GM12878 (cell line): ENCODE results near the gene MAN2A1. TPM values are rescaled to one million over a fixed set of nuclear protein-coding genes. Genes with fewer than 3 reads are reported as not detected.

Experiments used
- ATAC-seq: fragments of 200-7000 bp; cut with Tn5 transposase; 3 replicates; pipeline ENCODE4 v1.9.1; 2020; ENCODE audit warnings: mild to moderate bottlenecking, moderate library complexity
- BruUV-seq: library from RNA; stranded (reverse); fragments of 400-500 nt; replicated peaks from 2 replicates; lab custom pipeline; 2021; lab: Mats Ljungman, UMichigan
- CTCF ChIA-PET: fragments of 300-600 bp; sonication (Branson Sonifier 250); formaldehyde crosslinking; extraction: SDS; loops from one replicate; lab custom pipeline; 2021; ENCODE audit warnings: inconsistent platforms; lab: Yijun Ruan, JAX
- POLR2A ChIA-PET: fragments of 350-600 bp; formaldehyde crosslinking; extraction: SDS; loops from one replicate; lab custom pipeline; 2021; ENCODE audit warnings: inconsistent platforms; lab: Charles Lee
- RAD21 ChIA-PET: fragments of 300-600 bp; sonication (Branson Sonifier 250); formaldehyde crosslinking; loops from one replicate; lab custom pipeline; 2023; ENCODE audit warnings: antibody characterized with exemption; ENCODE audit not compliant: unreplicated experiment; lab: Charles Lee
- SMC1A ChIA-PET: fragments of 300-600 bp; sonication (Branson Sonifier 250); formaldehyde crosslinking; loops from one replicate; lab custom pipeline; 2023; ENCODE audit not compliant: unreplicated experiment, uncharacterized antibody; lab: Charles Lee
- DNase-seq: peaks from one replicate; pipeline ENCODE4 v3.0.0-alpha.2; 2011; ENCODE audit warnings: low read depth, low spot score
- FAIRE-seq: peaks from 3 replicates; lab custom pipeline; 2011; peaks lifted over from hg19 to GRCh38; lab: Jason Lieb, UNC
- H2AFZ ChIP-seq: 2 replicates; pipeline ENCODE4 v1.6.0; 2011; ENCODE audit warnings: low read depth, low read length, control low read depth; ENCODE audit not compliant: control insufficient read depth
- H3K27ac ChIP-seq: 2 replicates; pipeline ENCODE4 v1.5.1; 2011; ENCODE audit warnings: control low read depth; ENCODE audit not compliant: control insufficient read depth, insufficient read depth
- H3K27me3 ChIP-seq, 2 experiments: replicated peaks in 1 of 2; 2 replicates each; pipeline versions ENCODE4 v1.6.0 to v1.6.1; 2011; ENCODE audit warnings: low read length in 1 of 2; ENCODE audit not compliant: control insufficient read depth in 2 of 2, insufficient read depth in 2 of 2
- H3K36me3 ChIP-seq, 2 experiments: 2 replicates each; pipeline ENCODE4 v1.5.1; 2011; ENCODE audit warnings: low read length in 1 of 2; ENCODE audit not compliant: control insufficient read depth in 2 of 2, insufficient read depth in 2 of 2
- H3K4me1 ChIP-seq: 2 replicates; pipeline ENCODE4 v1.6.1; 2011; ENCODE audit warnings: mild to moderate bottlenecking, low read length, moderate library complexity, mixed read lengths; ENCODE audit not compliant: control insufficient read depth, insufficient read depth
- H3K4me2 ChIP-seq: 2 replicates; pipeline ENCODE4 v1.6.0; 2011; ENCODE audit warnings: control low read depth; ENCODE audit not compliant: control insufficient read depth, insufficient read depth
- H3K4me3 ChIP-seq: fragments of 200-600 bp; sonication (generic); 2 replicates; pipeline ENCODE4 v1.5.1; 2016
- H3K79me2 ChIP-seq: 2 replicates; pipeline ENCODE4 v1.6.0; 2011; ENCODE audit warnings: low read length; ENCODE audit not compliant: control insufficient read depth, insufficient read depth
- H3K9ac ChIP-seq: 2 replicates; pipeline ENCODE4 v1.8.0; 2011; ENCODE audit warnings: low read length, control low read depth, mixed read lengths; ENCODE audit not compliant: control insufficient read depth, insufficient read depth
- H3K9me3 ChIP-seq: replicated peaks from 3 replicates; pipeline ENCODE4 v1.5.1; 2011; ENCODE audit warnings: mild to moderate bottlenecking, low read length; ENCODE audit not compliant: control insufficient read depth, insufficient read depth
- H4K20me1 ChIP-seq: 2 replicates; pipeline ENCODE4 v1.6.0; 2011; ENCODE audit not compliant: control insufficient read depth, insufficient read depth
- ESRRA ChIP-seq: IDR thresholded peaks from 2 replicates; pipeline ENCODE4 v1.6.1; 2012; ENCODE audit warnings: mild to moderate bottlenecking, low read length, improper control_type of control experiment
- HCFC1 ChIP-seq: fragments of 150-350 bp; IDR thresholded peaks from 2 replicates; pipeline ENCODE4 v1.6.1; 2014; ENCODE audit warnings: low read length
- JUND ChIP-seq: IDR thresholded peaks from 2 replicates; pipeline ENCODE4 v1.6.1; 2012; ENCODE audit warnings: low read depth, mild to moderate bottlenecking, low read length, improper control_type of control experiment, moderate library complexity
- MXI1 ChIP-seq: fragments of 150-350 bp; IDR thresholded peaks from 2 replicates; pipeline ENCODE4 v1.6.1; 2011; ENCODE audit warnings: low read depth, mild to moderate bottlenecking, inconsistent platforms, low read length, improper control_type of control experiment
- NBN ChIP-seq: fragments of 450-650 bp; IDR thresholded peaks from 2 replicates; pipeline ENCODE4 v1.6.1; 2016
- NFXL1 ChIP-seq: fragments of 450-650 bp; IDR thresholded peaks from 2 replicates; pipeline ENCODE4 v1.6.1; 2017; ENCODE audit warnings: antibody characterized with exemption, mild to moderate bottlenecking, borderline replicate concordance
- NR2F1 ChIP-seq: fragments of 450-650 bp; conservative IDR thresholded peaks from 2 replicates; pipeline ENCODE4 v1.6.1; 2017; ENCODE audit warnings: mild to moderate bottlenecking
- SMARCA5 ChIP-seq: fragments of 450-650 bp; IDR thresholded peaks from 2 replicates; pipeline ENCODE4 v1.6.1; 2017; ENCODE audit warnings: mild to moderate bottlenecking
- SMC3 ChIP-seq: IDR thresholded peaks from 2 replicates; pipeline ENCODE4 v1.6.1; 2011; ENCODE audit warnings: low read length, improper control_type of control experiment, borderline replicate concordance
- SRF ChIP-seq, 2 experiments: IDR thresholded peaks; 2 replicates each; pipeline ENCODE4 v1.6.1; 2011; ENCODE audit warnings: low read depth in 2 of 2, low read length in 2 of 2, mild to moderate bottlenecking in 1 of 2, moderate library complexity in 1 of 2
- WGBS: methylation state at CpG from one replicate; pipeline ENCODE4 v1.1.6; 2016; ENCODE audit warnings: low lambda C conversion rate; ENCODE audit not compliant: insufficient replicate concordance, insufficient coverage; ENCODE audit errors: missing lambda C conversion rate; 5-methylcytosine and 5-hydroxymethylcytosine counted together
- in situ Hi-C: fragments of 300-500 bp; cut with MboI; formaldehyde crosslinking; loops from 9 replicates; pipeline ENCODE4 v1.14.3; 2018; ENCODE audit warnings: mixed read lengths
- intact Hi-C: fragments of 100-400 bp; cut with micrococcal nuclease; formaldehyde crosslinking; loops from one replicate; pipeline ENCODE4 v1.14.2; 2022; ENCODE audit not compliant: unreplicated experiment
- polyA plus RNA-seq, 11 experiments: library from polyadenylated mRNA; depleted of rRNA in 4 of 11; unstranded in 6 of 11; stranded (reverse) in 5 of 11; fragments of >200 nt; fragmentation: Nextera tagmentation in 4 of 11; fragmentation: Illumina TruSeq in 1 of 11; extraction: Ambion mirVana in 4 of 11; extraction: Trizol in 1 of 11; gene quantifications; 1 replicate in 1 of 11; 2 replicates in 10 of 11; pipeline versions ENCODE4 v1.2.1 to v1.2.3, GENCODE V29; 2011 to 2016; ENCODE audit warnings: inconsistent platforms in 2 of 11, missing spikeins in 2 of 11, low read depth in 1 of 11
- total RNA-seq, 4 experiments: library from RNA; depleted of rRNA in 3 of 4; stranded (reverse); fragments of >200 nt in 3 of 4; fragmentation: Illumina TruSeq in 1 of 4; extraction: Trizol in 1 of 4; gene quantifications; 2 replicates each; pipeline versions ENCODE4 v1.2.1 to v1.2.3, GENCODE V29; 2013 to 2021
- TF ChIP-seq, protein P1 (sequence below): IDR thresholded peaks from 2 replicates; pipeline ENCODE4 v1.6.1; 2011; ENCODE audit warnings: mild to moderate bottlenecking, low read depth, low read length, moderate library complexity; ENCODE audit not compliant: insufficient replicate concordance
- TF ChIP-seq, protein P2 (sequence below): fragments of 450-650 bp; IDR thresholded peaks from 2 replicates; pipeline ENCODE4 v1.6.1; 2018; ENCODE audit warnings: mild to moderate bottlenecking, low read depth, moderate library complexity; ENCODE audit not compliant: partially characterized antibody

Gene MAN2A1
- total and polyA plus RNA-seq, 10 of the 15 experiments (the other 5 are each of a cell fraction or from before 2014, with no cell fraction given), result 4.2 to 27.9 (median 10.5) TPM

GRCh38 chr5:109685916-109686315 is 3.8 kb upstream of the MAN2A1 start:
- no TSS peak for BruUV-seq
- no peaks in the 10 kb centered on the region; a peak in 2 of 4 replicates for H3K27me3 ChIP-seq
- peaks cover 6% of the 10 kb centered on the region for H3K79me2 ChIP-seq
- CTCF ChIA-PET, result no interaction called here
- no peaks in the 10 kb centered on the region for H3K36me3 ChIP-seq
- ATAC-seq (no peak), DNase-seq (no peak), FAIRE-seq (no peak)
- RAD21 ChIA-PET, result no interaction called here
- peaks cover 3% of the 10 kb centered on the region; the same call in 1 of the 3 replicates for H3K9me3 ChIP-seq
- no peak overlapping the region for H3K4me3 ChIP-seq
- 38% methylated on average over 4 of the region's 4 CpGs for WGBS
- no peak overlapping the region for H3K27ac ChIP-seq
- no peak overlapping the region for H2AFZ ChIP-seq
- TF ChIP-seq NR2F1 (no peak), ESRRA (no peak)
- no peak overlapping the region for H3K9ac ChIP-seq
- SMC1A ChIA-PET, result interaction anchor here (0.6 kb wide), 1 partner anchor 61 kb away, joined by 4 read pairs; no protein-coding TSS in a partner anchor
- POLR2A ChIA-PET, result no interaction called here
- H3K4me1 ChIP-seq, result peaks cover 4% of the 10 kb centered on the region; the same call in 1 of the 2 replicates
- H3K4me2 ChIP-seq, result no peak overlapping the region
- in situ Hi-C loops, result loop anchor here (10.0 kb wide), 1 partner anchor 1041 kb away; no protein-coding TSS in a partner anchor
- H4K20me1 ChIP-seq, result no peaks in the 10 kb centered on the region
- intact Hi-C loops, result loop anchor here (5.0 to 10.0 kb wide), 2 partner anchors 194 to 761 kb away; no protein-coding TSS in a partner anchor

GRCh38 chr5:109688630-109688969 is 1.1 kb upstream of the MAN2A1 start:
- Histone ChIP-seq H3K27ac (peak overlapping the region; percentile 76), H3K79me2 (peaks cover 27% of the 10 kb centered on the region), H4K20me1 (no peaks in the 10 kb centered on the region), H3K4me3 (peak overlapping the region; percentile 86), H3K9ac (peak overlapping the region; percentile 77), H3K4me1 (peaks cover 13% of the 10 kb centered on the region), H3K4me2 (peak overlapping the region; percentile 89), H3K36me3 (no peaks in the 10 kb centered on the region), H2AFZ (peak overlapping the region; percentile 98), H3K9me3 (peaks cover 3% of the 10 kb centered on the region; the same call in 1 of the 3 replicates), H3K27me3 (no peaks in the 10 kb centered on the region)
- FAIRE-seq (no peak), ATAC-seq (peak; percentile 4), DNase-seq (peak; percentile 35)
- under 1% methylated on average over 6 of the region's 6 CpGs for WGBS
- ChIA-PET SMC1A (interaction anchor here (0.8 to 2.3 kb wide), 11 partner anchors 9 to 1378 kb away, joined by 3 to 6 read pairs (median 3); no protein-coding TSS in a partner anchor), RAD21 (no interaction called here), POLR2A (interaction anchor here (1.4 kb wide), 1 partner anchor 1306 kb away, joined by 3 read pairs; no protein-coding TSS in a partner anchor), CTCF (interaction anchor here (0.6 to 1.6 kb wide), 11 partner anchors 9 to 937 kb away, joined by 3 to 7 read pairs (median 3); no protein-coding TSS in a partner anchor)
- BruUV-seq, result TSS peak; percentile 85
- in situ Hi-C loops (loop anchor here (10.0 kb wide), 1 partner anchor 1044 kb away; no protein-coding TSS in a partner anchor), intact Hi-C loops (loop anchor here (2.0 to 10.0 kb wide), 4 partner anchors 196 to 1046 kb away; no protein-coding TSS in a partner anchor)
- TF ChIP-seq ESRRA (no peak), HCFC1 (no peak), MXI1 (no peak), JUND (no peak), SMC3 (peak; percentile 34; the same call in 1 of the 2 replicates), NFXL1 (no peak), SRF (IDR thresholded peaks at IDR 0.05; ENCODE audit: low read depth in 2 of 2, low read length in 2 of 2) (no peak), SMARCA5 (peak; percentile 80), NBN (peak; percentile 33; the same call in 1 of the 2 replicates)
- TF ChIP-seq, protein P1, sequence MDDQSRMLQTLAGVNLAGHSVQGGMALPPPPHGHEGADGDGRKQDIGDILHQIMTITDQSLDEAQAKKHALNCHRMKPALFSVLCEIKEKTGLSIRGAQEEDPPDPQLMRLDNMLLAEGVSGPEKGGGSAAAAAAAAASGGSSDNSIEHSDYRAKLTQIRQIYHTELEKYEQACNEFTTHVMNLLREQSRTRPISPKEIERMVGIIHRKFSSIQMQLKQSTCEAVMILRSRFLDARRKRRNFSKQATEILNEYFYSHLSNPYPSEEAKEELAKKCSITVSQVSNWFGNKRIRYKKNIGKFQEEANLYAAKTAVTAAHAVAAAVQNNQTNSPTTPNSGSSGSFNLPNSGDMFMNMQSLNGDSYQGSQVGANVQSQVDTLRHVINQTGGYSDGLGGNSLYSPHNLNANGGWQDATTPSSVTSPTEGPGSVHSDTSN, result peak; percentile 54
- TF ChIP-seq, protein P2, sequence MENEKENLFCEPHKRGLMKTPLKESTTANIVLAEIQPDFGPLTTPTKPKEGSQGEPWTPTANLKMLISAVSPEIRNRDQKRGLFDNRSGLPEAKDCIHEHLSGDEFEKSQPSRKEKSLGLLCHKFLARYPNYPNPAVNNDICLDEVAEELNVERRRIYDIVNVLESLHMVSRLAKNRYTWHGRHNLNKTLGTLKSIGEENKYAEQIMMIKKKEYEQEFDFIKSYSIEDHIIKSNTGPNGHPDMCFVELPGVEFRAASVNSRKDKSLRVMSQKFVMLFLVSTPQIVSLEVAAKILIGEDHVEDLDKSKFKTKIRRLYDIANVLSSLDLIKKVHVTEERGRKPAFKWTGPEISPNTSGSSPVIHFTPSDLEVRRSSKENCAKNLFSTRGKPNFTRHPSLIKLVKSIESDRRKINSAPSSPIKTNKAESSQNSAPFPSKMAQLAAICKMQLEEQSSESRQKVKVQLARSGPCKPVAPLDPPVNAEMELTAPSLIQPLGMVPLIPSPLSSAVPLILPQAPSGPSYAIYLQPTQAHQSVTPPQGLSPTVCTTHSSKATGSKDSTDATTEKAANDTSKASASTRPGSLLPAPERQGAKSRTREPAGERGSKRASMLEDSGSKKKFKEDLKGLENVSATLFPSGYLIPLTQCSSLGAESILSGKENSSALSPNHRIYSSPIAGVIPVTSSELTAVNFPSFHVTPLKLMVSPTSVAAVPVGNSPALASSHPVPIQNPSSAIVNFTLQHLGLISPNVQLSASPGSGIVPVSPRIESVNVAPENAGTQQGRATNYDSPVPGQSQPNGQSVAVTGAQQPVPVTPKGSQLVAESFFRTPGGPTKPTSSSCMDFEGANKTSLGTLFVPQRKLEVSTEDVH, result no peak
